Embryonic facial prominence (tissue), 1 donor: Measurements from ENCODE around the gene CACNA1A.
"Not testable (repeated sequence)": the region's sequence is repeated elsewhere in the genome, so short reads cannot be mapped to it uniquely, and the experiment has no call there.

Experiments
- DNase-seq: peaks from one replicate; pipeline ENCODE4 v3.0.0-alpha.2; 2016; ENCODE audit errors: extremely low spot score

The CACNA1A gene

DNA sequence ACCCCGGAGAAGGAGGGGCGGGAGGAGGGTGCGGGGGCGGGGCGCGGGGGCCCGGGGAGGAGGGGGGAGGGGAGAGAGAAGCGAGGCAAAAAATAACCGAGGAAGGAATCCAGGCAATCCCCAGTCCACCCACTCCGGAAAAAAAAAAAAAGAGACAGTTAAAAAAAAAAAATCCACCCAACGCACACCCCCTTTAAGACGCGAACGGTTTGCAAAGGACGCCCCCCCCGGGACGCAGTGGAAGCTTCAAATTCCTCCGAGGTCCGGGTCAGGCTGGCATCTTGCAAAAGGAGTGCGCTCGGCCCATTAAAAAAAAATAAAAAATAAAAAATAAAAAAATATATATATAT, at the start of gene CACNA1A:
CACNA1A (minus strand) TSS at position 9 of the 350 bp plus-strand sequence. CDS start 255 bp downstream, outside the sequence.
- DNase-seq: no peak

DNA sequence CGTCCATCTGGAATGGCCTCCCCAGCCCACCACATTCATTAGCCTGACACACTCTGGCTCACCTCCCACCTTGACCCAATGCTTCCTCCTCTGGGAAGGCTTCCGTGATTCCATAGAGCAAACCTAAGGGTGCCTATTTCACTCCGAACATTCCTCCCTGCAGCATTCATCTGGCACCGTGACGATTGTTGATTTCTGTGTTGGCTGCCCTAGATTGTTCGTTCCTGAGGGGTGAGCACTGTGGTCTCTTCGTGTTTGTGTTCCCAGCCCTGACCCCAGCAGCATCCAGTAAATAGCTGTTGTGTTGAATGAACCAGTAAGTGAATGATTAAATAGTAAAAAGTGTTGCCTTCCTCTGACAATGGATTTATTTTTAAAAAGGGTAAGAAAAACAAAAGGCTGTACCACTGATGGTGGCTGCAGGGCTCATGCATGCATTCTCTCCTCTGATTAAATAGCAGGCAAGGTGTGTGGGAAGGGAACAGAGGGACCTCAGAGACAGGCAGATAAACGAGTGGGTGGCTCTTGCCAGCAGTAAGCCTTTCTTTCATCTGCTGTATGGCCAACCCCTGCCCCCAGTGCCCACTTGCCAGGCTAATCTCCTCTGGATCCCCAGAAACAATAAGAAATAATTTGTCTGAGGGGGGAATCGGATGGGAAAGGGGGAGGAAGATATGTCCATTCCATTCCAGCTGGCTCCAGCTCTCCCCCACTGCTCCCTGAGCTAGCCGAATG, 48.4 kb upstream of the CACNA1A start:
- DNase-seq: no peak

DNA sequence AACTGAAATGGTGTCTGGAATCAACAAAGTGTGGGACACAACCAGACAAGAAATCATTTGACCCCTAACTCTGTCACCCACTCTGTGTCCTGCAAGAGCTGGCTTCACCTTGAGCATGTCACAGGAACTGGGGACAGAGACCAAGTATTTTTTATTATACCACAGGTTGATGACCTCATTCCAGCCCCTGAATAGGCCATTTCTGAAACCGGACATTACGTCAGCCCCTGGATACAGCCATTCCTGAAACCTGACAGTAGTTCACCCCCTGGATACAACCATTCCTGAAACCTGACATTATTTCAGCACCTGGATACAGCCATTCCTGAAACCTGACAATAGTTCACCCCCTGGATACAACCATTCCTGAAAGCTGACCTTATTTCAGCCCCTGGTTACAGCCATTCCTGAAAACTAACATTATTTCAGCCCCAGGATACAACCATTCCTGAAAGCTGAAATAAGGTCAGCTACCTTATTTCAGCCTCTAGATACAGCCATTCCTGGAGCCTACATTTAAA, 47.7 kb upstream of the CACNA1A start:
- no peak for DNase-seq

DNA sequence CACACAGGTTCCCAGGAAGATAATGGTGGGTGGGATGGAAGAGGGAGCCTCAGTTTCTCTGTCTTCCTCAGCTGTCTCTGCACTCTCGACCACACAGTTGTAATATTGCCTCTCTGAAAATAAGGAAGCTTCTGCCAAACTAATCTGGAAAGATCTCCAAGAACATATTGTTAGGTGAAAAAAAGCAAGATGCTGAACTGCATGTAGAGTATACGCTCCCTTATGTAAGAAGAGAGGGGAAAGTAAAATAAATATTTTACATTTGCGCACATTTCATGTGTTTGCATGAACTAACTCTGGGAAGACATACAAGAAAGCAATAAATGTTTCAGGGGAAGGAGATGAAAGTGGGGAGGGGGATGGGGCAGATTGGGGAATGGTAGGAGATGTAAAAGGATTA, 41.9 kb upstream of the CACNA1A start:
- DNase-seq: no peak

DNA sequence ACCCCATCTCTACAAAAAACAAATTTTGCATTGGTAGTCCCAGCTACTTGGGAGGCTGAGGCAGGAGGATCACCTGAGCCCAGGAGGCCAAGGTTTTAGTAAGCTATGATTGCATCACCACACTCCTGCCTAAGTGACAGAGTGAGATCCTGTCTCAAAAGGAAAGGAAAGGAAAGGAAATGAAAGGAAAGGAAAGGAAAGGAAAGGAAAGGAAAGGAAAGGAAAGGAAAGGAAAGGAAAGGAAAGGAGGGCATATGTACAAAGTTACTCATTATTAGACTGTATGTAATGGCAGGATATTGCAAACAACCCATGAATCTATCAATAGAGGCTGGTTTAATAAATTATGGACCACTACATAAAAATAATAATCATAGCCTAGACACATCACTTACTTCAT, 40.8 kb upstream of the CACNA1A start:
- no peak for DNase-seq

DNA sequence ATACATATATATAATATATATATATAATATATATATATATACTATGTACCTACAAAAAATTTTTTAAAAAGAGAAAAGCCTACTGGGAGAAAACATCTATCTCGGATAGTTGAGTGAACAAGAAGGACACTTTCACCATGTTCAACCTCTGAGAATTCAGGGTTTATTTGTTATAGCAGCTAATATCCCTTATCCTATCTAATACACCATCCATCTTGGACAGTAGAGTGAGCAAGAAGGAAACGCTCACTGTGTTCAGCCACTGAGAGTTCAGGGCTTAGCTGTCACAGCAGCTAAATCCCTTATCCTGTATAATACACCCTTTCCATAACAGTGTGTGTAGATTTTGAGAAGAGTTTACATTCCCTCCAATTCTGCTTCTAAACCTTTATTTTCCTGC, 38.1 kb upstream of the CACNA1A start:
- DNase-seq: no peak

DNA sequence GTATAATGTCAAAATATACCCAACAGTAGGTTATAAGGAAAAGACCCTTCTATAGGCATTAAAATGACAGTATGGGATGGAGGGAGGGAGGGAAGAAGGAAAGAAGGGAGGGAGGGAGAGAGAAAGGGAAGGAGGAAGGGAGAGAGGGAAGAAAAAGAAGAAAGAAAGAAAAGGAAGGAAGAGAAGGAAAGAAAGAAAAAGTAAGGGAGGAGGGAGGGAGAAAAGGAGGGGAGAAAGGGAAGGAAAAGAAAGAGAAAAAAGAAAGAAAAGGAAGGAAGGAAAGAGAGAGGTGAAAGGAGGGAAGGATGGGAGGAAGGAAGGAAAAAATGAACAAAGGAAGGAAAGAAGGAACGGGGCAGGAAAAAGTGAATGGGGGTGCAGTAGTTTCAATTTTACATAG, 35.3 kb upstream of the CACNA1A start:
- no peak for DNase-seq

DNA sequence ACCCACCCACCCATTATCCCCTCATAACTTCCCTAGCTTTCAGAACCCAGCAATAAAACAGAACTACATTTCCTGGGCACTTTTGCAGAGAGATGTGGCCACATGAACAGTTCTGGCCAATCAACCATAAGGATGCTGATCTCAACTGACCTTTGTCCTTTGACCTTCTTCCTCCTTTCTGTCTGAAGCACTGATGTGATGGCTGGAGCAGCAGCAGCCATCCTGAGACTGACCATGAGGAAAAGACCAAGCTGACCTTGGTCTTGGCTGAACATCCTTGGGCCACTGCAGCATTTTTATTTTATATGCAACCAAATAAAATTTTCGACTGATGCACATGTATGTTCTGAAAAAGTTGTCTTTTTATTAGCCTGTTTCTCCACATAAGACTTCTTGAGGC, 33.1 kb upstream of the CACNA1A start:
- no peak for DNase-seq

DNA sequence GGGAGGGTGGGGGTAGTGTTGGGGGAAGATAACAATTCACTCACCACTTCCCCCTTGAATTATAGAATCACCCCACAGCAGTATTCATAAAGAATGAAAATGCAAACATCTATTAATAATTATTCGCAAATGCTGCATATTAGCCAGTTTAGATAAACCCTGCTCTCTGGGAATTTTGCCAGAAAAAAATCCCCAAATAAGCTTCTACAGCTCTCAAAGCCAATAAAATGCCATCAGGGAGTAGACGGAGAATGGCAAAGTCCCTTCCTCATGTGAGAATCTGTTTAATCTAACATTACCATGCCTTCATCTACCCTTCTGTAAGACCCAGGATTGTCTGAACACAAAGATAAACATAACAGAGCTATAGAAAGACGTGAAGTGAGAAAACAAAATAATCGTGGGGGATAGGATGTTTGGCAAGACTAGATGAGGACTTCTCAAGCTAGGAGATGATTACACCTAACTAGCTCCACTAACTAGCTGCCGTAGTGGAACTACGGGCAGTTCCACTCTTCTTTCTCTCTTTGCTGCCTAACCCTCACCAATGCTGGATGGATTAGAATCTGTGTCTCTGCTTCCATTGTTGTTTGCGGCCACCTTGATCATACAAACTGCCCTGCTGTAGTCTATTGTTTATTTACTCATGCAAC, 32.4 kb upstream of the CACNA1A start:
- no peak for DNase-seq

DNA sequence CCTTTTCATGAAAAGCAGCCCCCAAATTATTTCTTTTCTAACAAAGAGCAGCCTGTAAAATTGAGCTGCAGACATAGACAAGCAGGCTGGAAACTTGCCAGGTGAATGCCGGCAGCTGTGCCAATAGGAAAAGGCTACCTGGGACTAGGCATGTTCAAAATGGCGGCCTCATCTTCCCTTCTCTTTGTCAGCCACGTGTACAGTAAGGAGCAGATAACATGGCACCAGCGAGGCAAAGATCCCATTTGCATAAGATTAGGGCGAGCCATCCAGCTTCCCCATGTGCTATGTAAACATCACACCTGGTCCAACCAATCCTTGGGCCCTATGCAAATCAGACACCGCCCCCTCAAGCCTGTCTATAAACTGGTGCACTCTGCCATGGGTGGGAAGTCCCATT, 31.2 kb upstream of the CACNA1A start:
- no peak for DNase-seq

DNA sequence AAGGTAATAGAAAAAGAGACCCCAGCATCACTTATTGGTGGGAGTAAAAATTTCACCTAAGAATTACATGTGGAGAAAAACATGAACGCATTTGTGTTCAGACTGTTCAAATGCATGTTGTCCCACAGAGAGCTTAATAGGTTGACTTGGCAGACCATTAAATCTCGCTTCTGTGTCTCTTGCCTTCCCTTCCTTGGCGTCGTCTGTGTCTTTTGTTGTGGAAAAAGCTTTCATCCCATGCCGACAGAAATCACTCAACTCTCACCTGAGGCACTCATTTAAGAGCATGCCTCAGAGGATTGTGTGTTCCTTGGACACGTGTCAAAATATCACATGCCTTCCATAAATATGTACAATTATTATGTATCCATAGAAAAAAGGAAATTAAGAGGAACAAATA, 24.4 kb upstream of the CACNA1A start:
- no peak for DNase-seq

DNA sequence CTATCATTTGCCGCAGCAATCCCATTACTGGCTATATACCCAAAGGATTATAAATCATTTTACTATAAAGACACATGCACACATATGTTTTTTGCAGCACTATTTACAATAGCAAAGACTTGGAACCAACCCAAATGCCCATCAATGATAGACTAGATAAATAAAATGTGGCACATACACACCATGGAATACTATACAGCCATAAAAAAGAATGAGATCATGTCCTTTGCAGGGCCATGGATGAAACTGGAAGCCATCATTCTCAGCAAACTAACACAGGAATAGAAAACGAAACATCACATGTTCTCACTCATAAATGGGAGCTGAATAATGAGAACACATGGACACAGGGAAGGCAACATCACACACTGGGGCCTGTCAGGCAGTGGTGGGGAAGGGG, 23.4 kb upstream of the CACNA1A start:
- not testable (repeated sequence) for DNase-seq

DNA sequence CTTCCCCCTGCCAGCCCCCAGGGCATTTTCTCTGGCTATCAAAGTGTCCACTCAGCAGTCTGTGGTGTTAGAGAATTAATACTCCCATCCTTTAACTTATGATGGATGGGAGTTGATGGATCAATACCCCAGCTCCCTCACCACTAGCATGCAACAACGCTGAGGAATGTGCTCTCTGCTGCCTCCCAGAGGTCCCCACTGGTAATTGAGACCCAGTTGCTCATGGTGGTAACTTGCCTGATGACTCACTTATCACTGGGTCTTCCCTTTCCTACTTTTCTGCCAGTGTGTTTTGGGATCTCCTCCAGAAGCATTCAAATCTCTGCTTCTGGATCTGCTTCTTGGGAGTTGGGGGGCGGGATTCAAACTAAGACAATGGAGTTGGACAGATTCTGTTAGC, 20.3 kb upstream of the CACNA1A start:
- no peak for DNase-seq

DNA sequence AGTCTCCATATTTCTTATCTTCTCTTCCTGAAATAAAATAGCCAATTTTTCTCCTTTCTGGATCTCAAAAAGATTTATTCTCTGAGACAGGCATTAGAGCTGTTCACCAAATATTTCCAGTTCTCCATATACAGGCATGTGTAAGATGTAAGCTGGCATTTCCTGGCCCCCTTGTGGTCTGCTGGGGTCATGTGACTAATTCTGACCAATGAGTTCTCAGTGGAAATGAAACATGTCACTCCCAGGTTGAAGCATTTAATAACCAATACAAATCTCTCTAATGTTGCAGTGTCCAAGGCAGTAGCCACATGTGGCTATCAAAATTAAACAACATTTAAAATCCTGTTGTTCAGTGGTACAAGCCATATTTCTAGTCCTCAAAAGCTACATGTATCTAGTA, 14.8 kb upstream of the CACNA1A start:
- DNase-seq: no peak

DNA sequence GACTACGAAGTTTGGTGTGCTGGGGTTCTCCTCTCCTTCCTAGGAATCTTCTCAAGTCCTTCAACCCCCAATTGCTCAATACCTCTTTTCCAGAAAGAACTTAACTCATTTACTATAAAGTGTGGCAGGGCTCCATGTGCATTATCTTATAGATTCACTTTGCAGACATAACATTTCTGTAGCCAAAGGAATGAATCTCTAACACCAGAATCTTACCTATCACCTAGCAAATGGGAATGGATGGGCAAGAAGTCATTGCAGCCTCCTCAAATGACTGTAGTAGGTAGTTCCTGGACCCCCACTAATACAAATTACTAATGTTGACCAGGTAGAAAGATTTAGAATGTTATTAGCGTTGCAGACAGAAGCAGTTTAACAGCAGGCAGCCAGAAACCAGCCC, 5.7 kb upstream of the CACNA1A start:
- DNase-seq: no peak

DNA sequence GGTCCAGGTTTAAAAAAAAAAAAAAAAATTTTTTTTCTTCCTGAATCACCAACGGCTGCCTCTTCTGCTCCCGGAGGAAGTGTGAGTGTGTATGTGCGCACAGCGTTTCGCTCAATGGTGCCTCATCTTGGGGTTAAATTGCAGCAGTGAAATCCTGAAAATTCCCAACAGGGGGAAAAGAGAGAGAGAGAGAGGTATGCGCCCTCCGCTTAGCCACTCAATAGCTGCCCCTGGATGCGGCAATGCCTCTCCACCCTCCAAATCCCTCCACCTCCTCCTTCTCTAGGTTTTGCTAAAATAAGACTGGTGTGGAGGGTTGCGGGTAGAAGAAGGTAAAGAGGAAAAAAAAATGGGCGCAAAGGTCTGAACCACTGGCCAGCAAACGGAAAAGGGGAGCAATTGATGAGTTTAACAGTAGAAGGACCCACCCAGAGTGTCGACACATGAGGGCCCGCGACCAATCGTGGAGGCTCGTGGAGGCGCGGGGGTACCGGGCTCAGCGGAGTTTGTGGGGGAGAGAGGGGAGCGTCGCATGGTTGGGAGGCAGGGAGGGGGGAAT, 853 bp upstream of the CACNA1A start:
- DNase-seq: no peak

DNA sequence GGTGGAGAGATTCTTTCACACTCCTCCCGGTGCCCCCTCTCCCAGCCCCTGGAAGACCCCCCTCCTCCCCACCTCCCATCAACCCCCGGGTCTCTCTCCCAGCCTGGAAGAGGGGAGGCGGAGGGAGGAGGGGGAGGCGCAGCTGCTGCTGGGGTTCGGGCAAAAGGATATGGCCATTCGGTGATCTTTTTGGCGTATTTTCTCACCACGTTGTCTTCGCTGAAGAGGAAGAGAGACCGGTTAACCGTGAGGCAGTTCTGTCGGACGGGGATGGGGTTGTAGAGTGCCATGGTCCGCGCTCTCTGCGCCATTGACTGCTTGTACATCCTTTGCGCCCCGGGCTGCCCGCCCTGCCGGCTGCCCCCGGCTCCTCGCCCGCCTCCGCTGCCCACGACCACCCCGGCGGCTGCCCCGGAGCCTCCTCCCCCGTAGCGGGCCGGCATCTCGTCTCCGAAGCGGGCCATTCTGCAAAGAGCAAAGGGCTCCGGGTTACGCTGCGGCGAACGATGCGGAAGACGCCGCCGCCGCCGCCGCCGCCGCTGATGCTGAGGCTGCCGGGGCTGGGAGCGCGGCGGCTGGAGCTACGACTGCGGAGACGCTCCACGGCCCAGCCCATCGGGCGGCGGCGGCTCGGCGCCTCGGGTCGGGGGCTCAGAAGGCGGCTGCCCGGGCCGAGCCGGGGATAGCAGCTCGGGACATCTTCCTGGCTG, 363 bp downstream of the CACNA1A start:
- no peak for DNase-seq

DNA sequence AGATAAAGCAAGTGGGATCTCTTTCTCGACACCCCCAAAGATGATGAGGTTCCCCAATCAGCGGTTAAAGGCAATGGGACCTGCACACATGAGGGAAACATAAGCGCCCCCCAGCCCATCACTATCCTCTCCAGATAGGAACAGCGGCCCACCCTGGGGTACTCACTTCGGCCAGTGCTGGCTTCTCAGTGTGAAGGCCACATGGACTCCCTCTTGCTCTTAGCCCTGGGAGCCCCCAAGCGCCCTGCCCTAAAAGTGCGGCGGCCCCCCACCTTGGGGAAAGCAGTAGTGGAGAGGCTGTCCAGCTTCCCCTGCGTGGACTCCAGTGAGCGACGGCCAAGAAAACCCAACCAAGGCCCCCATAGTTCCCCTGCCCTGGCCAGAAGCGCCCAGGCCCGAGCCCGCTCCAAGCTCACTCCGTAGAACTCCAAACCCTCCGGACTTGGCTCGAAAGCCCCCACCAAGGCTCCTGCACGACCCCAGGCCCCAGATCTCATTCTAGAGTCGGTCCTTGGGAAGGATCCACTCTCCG, 1.0 kb downstream of the CACNA1A start:
- no peak for DNase-seq

DNA sequence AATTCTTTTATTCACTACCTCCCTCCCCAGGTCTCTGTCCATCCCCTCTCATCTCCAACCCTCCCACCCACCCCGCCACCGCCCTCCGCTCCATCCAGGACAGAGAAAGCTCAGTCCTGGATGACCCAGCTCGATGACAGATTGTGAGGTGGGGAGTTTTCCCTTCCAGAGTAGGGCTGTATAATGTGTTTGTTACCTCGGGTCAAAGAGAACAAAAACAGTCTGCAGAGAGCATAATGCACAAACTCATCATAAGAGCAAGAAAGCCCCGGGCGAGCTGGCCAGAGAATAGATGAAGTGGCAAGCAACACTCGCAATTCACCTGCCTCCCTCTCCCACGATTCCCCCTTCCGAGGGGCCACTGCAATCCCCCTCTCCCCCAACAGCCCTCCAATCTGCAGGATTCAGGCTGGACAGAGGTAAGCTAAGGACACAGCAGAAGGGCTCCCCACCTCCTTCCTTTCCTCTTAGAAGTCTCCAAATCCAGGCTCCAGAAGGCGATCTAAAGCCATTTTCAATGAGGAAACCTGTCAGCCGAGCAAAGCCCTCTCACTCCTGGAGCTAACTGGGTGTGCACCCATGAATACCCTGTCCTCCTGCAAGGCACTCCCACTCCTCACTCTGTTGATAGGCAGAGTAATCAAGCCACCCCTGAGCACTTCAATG, 2.6 kb downstream of the CACNA1A start:
- no peak for DNase-seq

DNA sequence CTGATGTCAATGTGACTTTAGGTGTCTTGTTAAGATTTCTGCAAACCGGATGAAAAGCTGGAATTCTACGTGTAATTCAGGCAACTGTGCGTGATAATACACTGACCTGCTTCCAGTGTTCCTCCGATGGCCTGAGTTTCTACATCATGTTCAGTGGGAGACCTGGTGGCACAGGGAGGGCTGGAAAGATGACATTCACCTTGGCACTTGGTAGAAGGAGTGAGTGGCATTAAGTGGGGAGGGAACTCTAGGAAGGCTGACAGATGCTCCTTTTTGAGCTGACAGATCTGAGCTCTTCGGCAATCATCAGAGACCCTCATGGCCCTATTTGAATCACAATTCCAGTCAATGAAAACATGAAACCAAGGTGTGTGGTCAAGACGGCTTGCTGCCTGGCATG, 4.0 kb downstream of the CACNA1A start:
- no peak for DNase-seq

DNA sequence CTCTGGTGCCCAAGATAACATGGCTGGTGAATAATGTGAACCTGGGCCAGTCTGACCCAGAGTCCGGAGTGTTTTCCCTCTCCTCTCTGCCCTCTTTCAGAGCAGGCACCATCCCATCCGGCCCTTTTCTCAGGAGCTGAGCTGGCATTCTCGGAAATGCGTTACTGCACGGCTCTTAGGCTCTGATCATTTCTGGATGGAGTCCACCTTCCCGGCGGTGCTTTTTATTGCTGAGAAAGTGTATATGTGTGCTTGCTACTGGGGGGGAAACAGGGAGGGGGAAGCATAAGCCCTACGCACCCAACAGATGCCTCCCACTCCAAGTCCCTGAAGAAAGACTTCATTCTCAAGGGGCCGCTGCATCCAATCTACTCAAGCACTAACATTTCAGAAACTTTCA, 6.6 kb downstream of the CACNA1A start:
- no peak for DNase-seq
